GM12892 (cell line): ENCODE results near the gene KCNK10.

Experiments used
- POLR2A ChIP-seq: IDR thresholded peaks from 2 replicates; pipeline ENCODE4 v1.6.1; 2011; ENCODE audit warnings: low read depth, low read length, control low read depth
- POLR2AphosphoS5 ChIP-seq: IDR thresholded peaks from 2 replicates; pipeline ENCODE4 v1.6.1; 2011; ENCODE audit warnings: low read depth, low read length, control low read depth

DNA sequence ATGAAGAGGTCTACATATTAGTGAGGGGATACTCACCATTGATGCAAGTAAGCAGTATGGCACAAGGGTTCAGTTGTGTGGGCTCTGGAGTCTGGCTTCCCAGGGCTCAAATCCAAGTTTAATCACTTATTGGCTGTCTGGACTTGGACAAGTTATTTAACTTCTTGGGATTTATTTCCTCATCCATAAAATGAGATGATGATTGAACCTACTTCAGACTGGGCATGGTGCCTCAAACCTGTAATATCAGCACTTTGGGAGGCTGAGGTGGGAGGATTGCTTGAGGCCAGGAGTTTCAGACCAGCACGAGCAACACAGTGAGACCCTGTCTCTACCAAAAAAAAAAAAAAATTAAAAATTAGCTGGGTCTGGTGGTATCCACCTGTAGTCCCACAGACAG lies 67.9 kb downstream of the KCNK10 start:
- no peak for TF ChIP-seq POLR2A
- TF ChIP-seq POLR2AphosphoS5, result no peak
